Activated CD4-positive, alpha-beta T cell treated with anti-CD3 and anti-CD28 coated beads for 36 hours (primary cell): ENCODE data around the gene MALL. TPM values are rescaled to one million over a fixed set of nuclear protein-coding genes. Genes with fewer than 3 reads are reported as not detected.
A peak's percentile ranks its signal among the peaks of the same experiment; 100 is the strongest.
"Not testable (repeated sequence)": the region's sequence is repeated elsewhere in the genome, so short reads cannot be mapped to it uniquely, and the experiment has no call there.

Source experiments
- ATAC-seq: fragments of 200-7000 bp; cut with Tn5 transposase; one replicate; pipeline ENCODE4 v1.10.0; 2021; ENCODE audit warnings: mild to moderate bottlenecking, moderate library complexity
- CTCF ChIA-PET: fragments of 350-600 bp; sonication (Branson Sonifier 250); formaldehyde crosslinking; loops from one replicate; lab custom pipeline; 2021; ENCODE audit warnings: antibody characterized with exemption; lab: Charles Lee
- POLR2A ChIA-PET: fragments of 350-600 bp; sonication (Branson Sonifier 250); formaldehyde crosslinking; loops from one replicate; lab custom pipeline; 2021; ENCODE audit warnings: antibody characterized with exemption, inconsistent platforms; lab: Charles Lee
- DNase-seq: peaks from one replicate; pipeline ENCODE4 v3.0.0-alpha.2; 2020
- H3K27ac Mint-ChIP-seq: one replicate; pipeline ENCODE4 v1.8.0; 2021; ENCODE audit warnings: mixed read lengths
- H3K27me3 Mint-ChIP-seq: one replicate; pipeline ENCODE4 v1.8.0; 2021; ENCODE audit warnings: mixed read lengths
- H3K36me3 Mint-ChIP-seq: one replicate; pipeline ENCODE4 v1.8.0; 2021; ENCODE audit warnings: low read depth, mixed read lengths
- H3K4me1 Mint-ChIP-seq: one replicate; pipeline ENCODE4 v1.8.0; 2021; ENCODE audit warnings: mixed read lengths
- H3K4me3 Mint-ChIP-seq: one replicate; pipeline ENCODE4 v1.8.0; 2021; ENCODE audit warnings: mild to moderate bottlenecking, moderate library complexity, mixed read lengths
- H3K9me3 Mint-ChIP-seq: one replicate; pipeline ENCODE4 v1.8.0; 2021; ENCODE audit warnings: low read depth, mixed read lengths
- intact Hi-C, 2 experiments: fragments of 100-400 bp; cut with DNase I in 1 of 2; cut with micrococcal nuclease in 1 of 2; formaldehyde crosslinking; loops; one replicate each; pipeline versions ENCODE4 v1.14.2 to v1.15.1; 2022 to 2024; cut with DNase I, micrococcal nuclease
- total RNA-seq, 2 experiments: library from RNA; stranded (reverse); gene quantifications; one replicate each; pipeline ENCODE4 v1.2.3, GENCODE V29; 2021

MALL gene
- total RNA-seq, 2 experiments from 2014 or later = 1.6 to 2.0 TPM

DNA sequence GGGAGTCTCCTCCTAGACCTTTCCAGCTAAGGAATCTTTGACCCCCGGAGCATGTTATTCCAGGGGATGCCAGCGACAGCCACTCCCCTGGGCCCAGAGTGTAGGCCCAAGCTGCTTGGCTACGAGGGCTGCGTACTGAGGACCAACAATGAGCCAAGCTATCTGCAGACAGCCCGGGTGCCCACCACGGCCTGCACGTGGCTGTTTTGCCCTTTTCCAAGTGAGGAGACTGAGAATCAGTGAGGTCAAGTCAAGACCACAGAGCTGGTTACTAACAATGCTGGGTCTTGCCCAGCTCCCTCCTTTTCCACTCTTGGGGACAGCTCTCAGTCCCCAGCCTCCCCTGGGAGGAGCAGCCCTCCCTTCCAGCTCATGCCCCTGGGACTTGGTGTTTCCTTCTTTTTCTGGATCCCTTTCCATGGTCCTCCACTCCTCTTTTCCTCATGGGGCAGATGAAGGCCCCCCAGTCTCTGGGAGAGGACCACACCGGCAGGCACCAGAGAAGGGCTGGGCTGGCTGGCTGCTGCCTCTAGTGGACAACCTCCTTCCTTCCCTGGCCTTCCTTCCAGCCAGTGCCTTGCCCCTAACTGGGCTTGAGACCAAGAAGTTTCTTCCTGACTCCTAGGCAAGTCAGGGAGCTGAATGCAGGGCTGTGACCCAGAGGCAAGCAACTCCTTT, 550 bp upstream of the MALL start:
- ChIA-PET POLR2A (no interaction called here), CTCF (interaction anchor here (0.8 to 1.3 kb wide), 2 partner anchors 10 to 41 kb away, joined by 4 to 5 read pairs; no protein-coding TSS in a partner anchor)
- Mint-ChIP-seq H3K27me3 (peaks cover 52% of the 10 kb centered on the region), H3K4me1 (peaks cover 8% of the 10 kb centered on the region), H3K36me3 (no peaks in the 10 kb centered on the region), H3K9me3 (peaks cover 2% of the 10 kb centered on the region), H3K4me3 (no peak overlapping the region), H3K27ac (no peak overlapping the region)
- ATAC-seq (peak; percentile 30), DNase-seq (no peak)
- intact Hi-C loops = loop anchor here in 1 of 2 experiments (5.0 kb wide), 1 partner anchor 41 kb away; no protein-coding TSS in a partner anchor

DNA sequence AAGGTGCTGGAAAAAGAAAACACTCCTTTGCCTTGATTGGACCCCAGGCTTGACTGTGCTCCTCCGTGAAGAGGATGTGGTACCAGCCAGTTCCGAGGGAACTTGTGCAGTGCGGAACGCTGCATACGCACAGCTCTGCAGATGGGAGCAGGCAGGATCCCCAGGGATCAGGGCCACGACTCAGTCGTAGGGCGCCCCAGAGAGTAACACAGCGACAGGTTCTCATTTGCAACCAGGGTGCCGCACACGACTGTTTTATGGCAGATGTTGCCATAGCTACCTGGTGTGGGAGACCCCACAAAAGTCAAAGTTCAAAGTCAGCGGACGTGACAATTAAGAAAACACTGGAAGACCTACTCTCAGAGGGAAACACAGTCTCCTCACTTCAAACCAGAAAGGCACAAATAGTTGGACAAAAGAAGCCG, 779 bp downstream of the MALL start:
- H3K27me3 Mint-ChIP-seq = peaks cover 58% of the 10 kb centered on the region
- CTCF ChIA-PET = interaction anchor here (0.7 kb wide), 1 partner anchor 51 kb away, joined by 3 read pairs; no protein-coding TSS in a partner anchor
- no peaks in the 10 kb centered on the region for H3K36me3 Mint-ChIP-seq
- DNase-seq (no peak), ATAC-seq (no peak)
- H3K9me3 Mint-ChIP-seq = peaks cover 2% of the 10 kb centered on the region
- POLR2A ChIA-PET = no interaction called here
- H3K27ac Mint-ChIP-seq = no peak overlapping the region
- H3K4me1 Mint-ChIP-seq = peaks cover 11% of the 10 kb centered on the region
- H3K4me3 Mint-ChIP-seq = no peak overlapping the region
- intact Hi-C loops = loop anchor here in 1 of 2 experiments (5.0 kb wide), 1 partner anchor 42 kb away; no protein-coding TSS in a partner anchor

DNA sequence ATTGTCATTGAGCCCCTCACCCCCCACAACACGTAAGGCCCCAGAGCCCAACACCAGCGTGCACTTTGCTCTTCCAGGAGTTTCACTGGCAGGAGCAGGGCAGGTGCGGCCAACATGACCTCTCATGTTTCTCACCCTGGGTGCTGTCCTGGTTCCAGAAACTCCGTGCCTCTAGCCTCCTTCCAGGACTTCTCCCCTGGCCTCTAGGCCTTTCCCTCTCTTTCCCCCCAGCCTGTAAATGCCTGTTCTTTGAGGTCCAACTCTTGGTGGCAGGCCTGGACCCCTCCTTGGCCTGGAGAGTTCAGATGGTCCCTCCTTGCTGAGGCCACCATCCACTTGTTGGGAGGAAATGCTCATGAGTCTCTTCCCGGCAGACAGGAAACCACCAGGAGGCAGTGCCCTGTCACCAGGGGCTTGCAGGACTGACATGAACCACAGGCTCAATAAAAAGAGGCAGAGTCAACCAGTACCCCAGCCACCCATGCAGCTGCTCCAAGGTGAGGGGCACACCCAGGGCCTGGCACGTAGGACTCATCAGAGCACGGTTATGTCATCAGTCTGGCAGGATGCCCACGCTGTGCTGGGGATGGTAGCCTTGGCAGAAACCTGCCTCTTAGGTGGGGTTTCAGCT, 1.5 kb downstream of the MALL start:
- intact Hi-C loops = no loop called here
- ATAC-seq = peak; percentile 76
- H3K9me3 Mint-ChIP-seq = peaks cover 2% of the 10 kb centered on the region
- H3K4me3 Mint-ChIP-seq = no peak overlapping the region
- ChIA-PET CTCF (interaction anchor here (0.7 kb wide), 1 partner anchor 52 kb away, joined by 3 read pairs; no protein-coding TSS in a partner anchor), POLR2A (no interaction called here)
- DNase-seq = peak; percentile 50
- H3K27me3 Mint-ChIP-seq = peaks cover 62% of the 10 kb centered on the region
- no peak overlapping the region for H3K27ac Mint-ChIP-seq
- H3K36me3 Mint-ChIP-seq = no peaks in the 10 kb centered on the region
- H3K4me1 Mint-ChIP-seq = peaks cover 16% of the 10 kb centered on the region

DNA sequence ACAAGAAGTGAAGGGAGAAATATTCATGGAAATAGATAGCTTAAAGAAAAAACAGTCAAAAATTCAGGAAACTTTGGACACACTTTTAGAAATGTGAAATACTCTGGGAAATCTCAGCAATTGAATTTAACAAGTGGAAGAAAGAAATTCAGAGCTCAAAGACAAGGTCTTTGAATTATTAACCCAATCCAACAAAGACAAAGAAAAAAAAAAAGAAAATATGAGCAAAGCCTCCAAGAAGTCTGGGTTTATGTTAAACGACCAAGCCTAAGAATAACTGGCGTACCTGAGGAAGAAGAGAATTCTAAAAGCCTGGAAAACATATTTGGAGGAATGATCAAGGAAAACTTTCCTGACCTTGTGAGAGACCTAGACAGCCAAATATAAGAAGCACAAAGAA, 7.3 kb downstream of the MALL start:
- Mint-ChIP-seq H3K27me3 (peaks cover 59% of the 10 kb centered on the region), H3K4me1 (peaks cover 13% of the 10 kb centered on the region)
- H3K36me3 Mint-ChIP-seq, CTCF ChIA-PET, H3K4me3 Mint-ChIP-seq, POLR2A ChIA-PET, DNase-seq, H3K9me3 Mint-ChIP-seq, ATAC-seq, H3K27ac Mint-ChIP-seq, intact Hi-C loops: not testable (repeated sequence)

DNA sequence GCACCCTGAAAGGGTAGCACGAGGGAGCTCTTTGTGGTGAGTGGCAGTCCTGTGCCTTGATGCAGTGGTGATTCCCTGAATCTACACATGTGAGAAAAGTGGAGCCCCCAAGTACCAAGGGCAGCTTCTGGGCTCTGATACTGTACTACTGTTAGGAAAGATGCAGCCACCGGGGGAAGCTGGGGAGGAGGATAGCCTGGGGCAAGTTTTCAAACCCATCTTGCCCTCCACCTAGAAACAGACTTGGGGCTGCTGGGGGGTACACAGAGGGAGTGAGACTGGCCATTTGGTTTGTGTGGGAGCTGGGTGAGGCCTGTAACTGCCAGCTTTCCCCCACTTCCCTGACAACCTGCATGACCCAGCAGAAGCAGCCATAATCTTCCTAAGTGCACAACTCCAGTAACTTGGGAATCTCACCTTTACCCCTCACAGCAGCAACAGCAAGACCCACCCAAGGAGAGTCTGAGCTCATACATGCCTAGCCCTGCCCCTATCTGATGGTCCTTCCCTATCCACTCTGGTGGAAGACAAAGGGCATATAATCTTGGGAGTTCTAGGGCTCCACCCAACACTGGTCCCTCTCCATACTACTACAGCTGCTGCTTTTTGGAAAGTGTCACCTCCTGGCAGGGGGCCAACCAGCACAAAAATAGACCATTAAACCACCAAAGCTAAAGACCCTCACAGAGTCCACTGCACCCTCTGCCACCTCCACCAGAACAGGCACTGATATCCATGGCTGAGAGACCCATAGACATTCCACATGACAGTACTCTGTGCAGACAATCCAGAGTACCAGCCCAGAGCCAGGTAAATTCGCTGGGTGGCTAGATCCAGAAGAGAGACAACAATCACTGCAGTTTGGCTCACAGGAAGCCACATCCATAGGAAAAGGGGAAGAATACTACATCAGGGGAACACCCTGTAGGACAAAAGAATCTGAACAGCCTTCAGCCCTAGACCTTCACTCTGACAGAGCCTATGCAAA, 8.2 kb downstream of the MALL start:
- intact Hi-C loops = no loop called here
- peaks cover 60% of the 10 kb centered on the region for H3K27me3 Mint-ChIP-seq

DNA sequence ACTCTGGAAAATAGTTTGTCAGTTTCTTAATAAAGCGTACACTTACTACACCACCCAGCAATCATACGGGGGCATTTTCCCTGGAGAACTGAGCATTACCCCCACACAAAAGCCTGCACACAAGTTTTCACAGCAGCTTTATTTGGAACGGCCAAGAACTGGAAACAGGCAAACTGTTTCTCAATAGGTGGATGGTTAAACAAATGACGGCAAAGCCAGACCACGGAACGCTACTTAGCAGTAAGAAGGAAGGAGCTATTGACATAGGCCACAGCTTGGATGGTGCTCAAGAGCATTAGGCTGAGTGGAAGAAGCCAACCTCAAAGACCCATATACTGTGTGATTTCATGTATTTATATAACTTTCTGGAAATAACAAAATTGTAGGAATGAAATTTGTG, 9.0 kb downstream of the MALL start:
- Mint-ChIP-seq H3K4me3 (no peak overlapping the region), H3K27me3 (peaks cover 52% of the 10 kb centered on the region), H3K9me3 (no peaks in the 10 kb centered on the region), H3K27ac (no peak overlapping the region), H3K36me3 (no peaks in the 10 kb centered on the region), H3K4me1 (peaks cover 18% of the 10 kb centered on the region)
- CTCF ChIA-PET = interaction anchor here (1.2 kb wide), 1 partner anchor 9 kb away, joined by 4 read pairs; the partner anchor contains the start of gene MALL
- no peak for DNase-seq
- POLR2A ChIA-PET = no interaction called here
- ATAC-seq = no peak
- intact Hi-C loops = no loop called here

More for the DNA sequence above, 8.2 kb downstream of the MALL start:
- H3K27ac Mint-ChIP-seq = no peak overlapping the region
- ChIA-PET POLR2A (no interaction called here), CTCF (interaction anchor here (1.2 kb wide), 1 partner anchor 9 kb away, joined by 4 read pairs; the partner anchor contains the start of gene MALL)
- no peaks in the 10 kb centered on the region for H3K9me3 Mint-ChIP-seq
- H3K36me3 Mint-ChIP-seq = no peaks in the 10 kb centered on the region
- H3K4me3 Mint-ChIP-seq = no peak overlapping the region
- DNase-seq = no peak
- H3K4me1 Mint-ChIP-seq = peaks cover 13% of the 10 kb centered on the region
- no peak for ATAC-seq

DNA sequence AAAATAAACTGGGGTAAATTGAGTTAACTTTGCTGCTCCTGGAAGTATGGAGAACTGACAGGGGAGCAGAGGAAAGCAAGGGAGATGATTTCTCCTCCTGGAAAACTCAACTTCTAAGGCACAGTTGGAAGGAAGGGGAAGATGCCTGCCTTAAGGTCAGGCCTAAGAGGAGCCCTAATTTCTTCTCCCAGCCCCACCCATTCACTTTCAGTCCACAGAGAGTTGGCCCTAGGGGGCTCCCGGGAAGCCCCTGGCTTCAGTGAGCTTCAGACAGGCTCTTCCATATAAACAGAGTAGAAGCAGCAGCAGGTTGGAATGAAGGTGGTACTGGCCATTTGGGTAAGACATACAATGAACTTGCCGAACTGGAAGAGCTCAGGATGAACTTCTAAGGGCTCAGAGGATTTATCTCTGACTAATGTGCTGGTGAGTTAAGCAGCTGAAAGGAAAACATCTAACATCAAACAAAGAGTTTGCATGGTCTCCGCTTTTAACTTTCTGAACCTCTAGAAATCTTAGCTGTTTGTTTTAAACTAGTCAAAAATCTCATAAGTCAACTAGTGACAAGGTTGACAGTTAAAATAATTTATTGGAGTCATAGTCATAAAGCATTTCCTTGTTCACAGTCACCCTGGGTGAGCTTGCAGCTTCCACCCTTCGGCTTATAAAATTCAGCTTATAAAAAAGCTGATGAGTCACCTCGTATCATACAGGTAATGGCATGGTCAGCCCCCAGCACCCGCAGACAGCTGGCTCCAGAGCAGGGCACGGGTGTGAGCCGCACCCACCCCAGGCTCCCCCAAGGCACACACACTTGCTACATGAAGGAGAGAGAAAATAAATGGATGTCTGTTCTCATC, 9.8 kb downstream of the MALL start:
- Mint-ChIP-seq H3K27me3 (peaks cover 48% of the 10 kb centered on the region), H3K4me1 (peaks cover 25% of the 10 kb centered on the region), H3K36me3 (no peaks in the 10 kb centered on the region), H3K27ac (no peak overlapping the region), H3K9me3 (no peaks in the 10 kb centered on the region), H3K4me3 (no peak overlapping the region)
- ChIA-PET POLR2A (no interaction called here), CTCF (interaction anchor here (1.2 kb wide), 1 partner anchor 10 kb away, joined by 4 read pairs; the partner anchor contains the start of gene MALL)
- ATAC-seq = peak; percentile 77
- intact Hi-C loops = no loop called here
- peak; percentile 41 for DNase-seq

DNA sequence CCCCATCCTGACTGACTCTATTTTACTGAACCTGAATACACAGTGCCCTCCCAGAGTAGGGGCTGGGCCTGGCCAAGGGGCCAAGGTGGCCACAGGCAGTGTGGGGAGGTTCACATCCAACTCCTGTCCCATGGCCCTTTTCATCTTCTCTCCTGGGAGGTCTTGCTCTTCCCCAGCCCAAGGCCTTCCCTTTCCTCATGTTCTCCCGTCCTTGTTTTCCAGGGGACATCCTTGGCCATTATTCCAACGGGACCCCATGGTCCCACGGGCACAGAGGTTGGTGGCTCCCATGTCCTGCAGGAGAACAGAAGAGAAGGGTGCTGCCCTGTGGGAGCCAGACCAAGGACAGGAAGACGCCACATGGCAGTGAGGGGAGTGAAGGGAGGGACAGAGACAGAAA, 10.4 kb downstream of the MALL start:
- no peak for ATAC-seq
- peaks cover 25% of the 10 kb centered on the region for H3K4me1 Mint-ChIP-seq
- H3K27ac Mint-ChIP-seq = no peak overlapping the region
- H3K36me3 Mint-ChIP-seq = no peaks in the 10 kb centered on the region
- no peak overlapping the region for H3K4me3 Mint-ChIP-seq
- peaks cover 44% of the 10 kb centered on the region for H3K27me3 Mint-ChIP-seq
- POLR2A ChIA-PET = no interaction called here
- DNase-seq = no peak
- H3K9me3 Mint-ChIP-seq = no peaks in the 10 kb centered on the region
- CTCF ChIA-PET = no interaction called here
- intact Hi-C loops = no loop called here

DNA sequence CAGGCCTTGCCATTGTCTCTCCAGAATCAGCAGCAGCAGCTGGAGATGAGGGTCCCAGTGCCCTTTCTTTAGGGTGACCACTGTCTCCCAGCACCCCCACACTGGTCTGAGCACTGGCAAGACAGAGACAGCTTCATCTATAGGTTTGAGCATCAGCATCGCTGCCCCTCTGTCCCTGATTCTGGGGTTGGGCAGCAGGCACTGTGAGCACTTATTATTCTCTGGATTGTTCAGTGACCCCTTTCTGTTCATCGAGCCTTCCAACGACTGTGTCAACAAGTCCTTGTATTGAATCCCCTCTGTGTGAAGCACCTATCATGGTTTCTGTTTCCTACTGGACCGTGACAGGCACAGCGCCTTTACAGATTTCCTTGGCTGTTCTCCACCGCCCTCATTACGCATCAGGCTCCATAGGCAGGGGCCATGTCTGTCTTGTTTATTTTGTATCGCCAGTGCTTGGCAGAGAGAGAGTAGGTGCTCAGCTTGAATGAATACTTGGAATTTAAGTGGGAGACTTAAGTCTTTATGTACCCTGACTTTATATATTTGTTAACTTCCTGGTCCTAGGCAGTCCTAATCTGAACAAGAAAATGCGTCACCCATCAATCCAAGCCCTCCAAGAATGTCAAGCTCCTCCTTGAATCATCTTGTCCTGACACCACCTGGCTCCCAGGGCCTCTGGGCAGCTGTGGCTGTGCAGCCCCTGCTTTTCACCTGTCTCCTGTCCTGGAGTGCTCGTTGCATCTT, 11.4 kb downstream of the MALL start:
- no peak overlapping the region for H3K27ac Mint-ChIP-seq
- H3K4me3 Mint-ChIP-seq = no peak overlapping the region
- H3K36me3 Mint-ChIP-seq = no peaks in the 10 kb centered on the region
- no peak for ATAC-seq
- H3K9me3 Mint-ChIP-seq = no peaks in the 10 kb centered on the region
- intact Hi-C loops = no loop called here
- DNase-seq = no peak
- POLR2A ChIA-PET = no interaction called here
- H3K4me1 Mint-ChIP-seq = peaks cover 18% of the 10 kb centered on the region
- H3K27me3 Mint-ChIP-seq = peaks cover 37% of the 10 kb centered on the region
- CTCF ChIA-PET = no interaction called here
